Mesendoderm (in vitro differentiated cells): ENCODE results near the gene ZNF382. TPM values are rescaled to one million over a fixed set of nuclear protein-coding genes. Genes with fewer than 3 reads are reported as not detected.

Experiments
- DNase-seq: peaks from one replicate; pipeline ENCODE4 v3.0.0; 2013
- H2AK5ac ChIP-seq: 2 replicates; pipeline ENCODE4 v1.6.1; 2013; ENCODE audit warnings: low read length, inconsistent platforms
- H2BK120ac ChIP-seq: 2 replicates; pipeline ENCODE4 v1.6.1; 2013; ENCODE audit warnings: low read depth, mild to moderate bottlenecking, low read length, moderate library complexity, mixed read lengths
- H2BK15ac ChIP-seq: replicated peaks from 2 replicates; pipeline ENCODE4 v1.6.1; 2013; ENCODE audit warnings: low read depth, mild to moderate bottlenecking, moderate library complexity
- H2BK5ac ChIP-seq: 2 replicates; pipeline ENCODE4 v1.6.1; 2013; ENCODE audit warnings: low read length, inconsistent platforms
- H3K18ac ChIP-seq: 2 replicates; pipeline ENCODE4 v1.6.1; 2013; ENCODE audit warnings: mild to moderate bottlenecking, low read length, mixed read lengths
- H3K23ac ChIP-seq: one replicate; pipeline ENCODE4 v1.6.1; 2013; ENCODE audit warnings: low read length
- H3K27ac ChIP-seq: 2 replicates; pipeline ENCODE4 v1.5.1; 2013; ENCODE audit warnings: low read depth, mild to moderate bottlenecking, inconsistent platforms, low read length, moderate library complexity
- H3K27me3 ChIP-seq: 2 replicates; pipeline ENCODE4 v1.6.1; 2013; ENCODE audit warnings: low read length, control low read depth, mild to moderate bottlenecking, inconsistent platforms; ENCODE audit not compliant: insufficient read depth, poor library complexity
- H3K36me3 ChIP-seq: 2 replicates; pipeline ENCODE4 v1.6.1; 2013; ENCODE audit warnings: low read length, inconsistent platforms; ENCODE audit not compliant: control insufficient read depth, insufficient read depth
- H3K4ac ChIP-seq: one replicate; pipeline ENCODE4 v1.6.1; 2013; ENCODE audit warnings: low read depth, mild to moderate bottlenecking, low read length, moderate library complexity
- H3K4me1 ChIP-seq: 2 replicates; pipeline ENCODE4 v1.6.1; 2013; ENCODE audit warnings: low read depth, low read length, inconsistent platforms; ENCODE audit not compliant: control insufficient read depth
- H3K4me2 ChIP-seq: 2 replicates; pipeline ENCODE4 v1.6.1; 2013; ENCODE audit warnings: low read length
- H3K4me3 ChIP-seq: 2 replicates; pipeline ENCODE4 v1.5.1; 2013; ENCODE audit warnings: mild to moderate bottlenecking, low read length
- H3K56ac ChIP-seq: one replicate; pipeline ENCODE4 v1.6.1; 2013; ENCODE audit warnings: low read length
- H3K79me1 ChIP-seq: 2 replicates; pipeline ENCODE4 v1.6.1; 2013; ENCODE audit warnings: low read length, inconsistent platforms
- H3K79me2 ChIP-seq: 2 replicates; pipeline ENCODE4 v1.6.1; 2013; ENCODE audit warnings: mild to moderate bottlenecking, low read length; ENCODE audit not compliant: control insufficient read depth, insufficient read depth
- H3K9ac ChIP-seq: 2 replicates; pipeline ENCODE4 v1.6.1; 2013; ENCODE audit warnings: low read length, inconsistent platforms
- H4K5ac ChIP-seq: one replicate; pipeline ENCODE4 v1.6.1; 2013; ENCODE audit warnings: low read length
- H4K8ac ChIP-seq: one replicate; pipeline ENCODE4 v1.6.1; 2013; ENCODE audit warnings: low read depth, mild to moderate bottlenecking, control low read depth, low read length, moderate library complexity
- WGBS: extraction: QIAGEN DNeasy Blood & Tissue Kit; methylation state at CpG from one replicate; pipeline ENCODE4 v1.1.7; 2013; ENCODE audit warnings: low lambda C conversion rate, missing lambda C conversion rate; ENCODE audit not compliant: insufficient coverage; ENCODE audit errors: extremely low coverage; 5-methylcytosine and 5-hydroxymethylcytosine counted together
- polyA plus RNA-seq, 2 experiments: library from polyadenylated mRNA; stranded (reverse); fragments of 200-250 nt; gene quantifications; one replicate each; pipeline ENCODE4 v1.2.3, GENCODE V29; 2013

The ZNF382 gene
- 2.3 TPM for polyA plus RNA-seq (2013, experiment 1 of 2)
- 2.2 TPM for polyA plus RNA-seq (2013, experiment 2 of 2)

- H3K4me2 ChIP-seq, result peak within 1 kb of the TSS; percentile 34
- H2AK5ac ChIP-seq, result no peak within 1 kb of the TSS
- H4K5ac ChIP-seq, result no peak within 1 kb of the TSS
- peak within 1 kb of the TSS; percentile 38 for H3K4ac ChIP-seq
- peak within 1 kb of the TSS; percentile 86 for H3K23ac ChIP-seq
- no peak within 1 kb of the TSS for H3K27ac ChIP-seq
- H4K8ac ChIP-seq, result no peak within 1 kb of the TSS
- H3K18ac ChIP-seq, result peak within 1 kb of the TSS; percentile 56
- H3K4me1 ChIP-seq, result no peaks in the 10 kb centered on the region
- peak within 1 kb of the TSS; percentile 76 for H3K4me3 ChIP-seq
- no peaks in the 10 kb centered on the region for H3K27me3 ChIP-seq
- no peaks in the 10 kb centered on the region for H3K36me3 ChIP-seq
- no peak within 1 kb of the TSS for H2BK15ac ChIP-seq
- no CpG with 5 or more reads among the region's 73 CpGs for WGBS
- H2BK120ac ChIP-seq, result no peak within 1 kb of the TSS
- no peaks in the 10 kb centered on the region for H3K79me2 ChIP-seq
- DNase-seq, result peak; percentile 57
- peak within 1 kb of the TSS; percentile 90 for H3K56ac ChIP-seq
- peak within 1 kb of the TSS; percentile 84 for H3K9ac ChIP-seq
- H3K79me1 ChIP-seq, result no peaks in the 10 kb centered on the region
- H2BK5ac ChIP-seq, result no peak within 1 kb of the TSS
These were observed at the start of gene ZNF382 for GRCh38 chr19:36605101-36605876. ZNF382 (plus strand) TSS chr19:36605313; CDS start chr19:36609915, 4,602 bp downstream.

GRCh38 chr19:36564391-36564790 lies 40.7 kb upstream of the ZNF382 start:
- Histone ChIP-seq H4K5ac (no peak overlapping the region), H3K23ac (no peak overlapping the region), H3K36me3 (no peaks in the 10 kb centered on the region), H3K4ac (no peak overlapping the region), H3K4me2 (no peak overlapping the region), H3K9ac (no peak overlapping the region), H3K4me1 (no peaks in the 10 kb centered on the region), H3K4me3 (no peak overlapping the region), H3K56ac (no peak overlapping the region), H3K27me3 (no peaks in the 10 kb centered on the region), H2BK5ac (no peak overlapping the region), H3K27ac (no peak overlapping the region), H2BK120ac (no peak overlapping the region), H2AK5ac (no peak overlapping the region), H3K79me2 (peaks cover 4% of the 10 kb centered on the region), H3K79me1 (peaks cover 3% of the 10 kb centered on the region), H3K18ac (no peak overlapping the region), H2BK15ac (no peak overlapping the region), H4K8ac (no peak overlapping the region)
- no peak for DNase-seq
- no CpG with 5 or more reads among the region's 1 CpG for WGBS

- H3K56ac ChIP-seq, result peak overlapping the region; percentile 87
- no CpG with 5 or more reads among the region's 11 CpGs for WGBS
- no peak overlapping the region for H4K8ac ChIP-seq
- H3K79me2 ChIP-seq, result peaks cover 22% of the 10 kb centered on the region
- DNase-seq, result no peak
- no peaks in the 10 kb centered on the region for H3K27me3 ChIP-seq
- H3K4me1 ChIP-seq, result no peaks in the 10 kb centered on the region
- H3K18ac ChIP-seq, result no peak overlapping the region
- no peak overlapping the region for H2BK5ac ChIP-seq
- peaks cover 14% of the 10 kb centered on the region for H3K79me1 ChIP-seq
- peak overlapping the region; percentile 75 for H3K9ac ChIP-seq
- no peak overlapping the region for H2BK15ac ChIP-seq
- no peak overlapping the region for H2AK5ac ChIP-seq
- H3K4me3 ChIP-seq, result peak overlapping the region; percentile 67
- H3K36me3 ChIP-seq, result no peaks in the 10 kb centered on the region
- H3K23ac ChIP-seq, result no peak overlapping the region
- no peak overlapping the region for H3K27ac ChIP-seq
- peak overlapping the region; percentile 57 for H3K4me2 ChIP-seq
- H4K5ac ChIP-seq, result no peak overlapping the region
- no peak overlapping the region for H2BK120ac ChIP-seq
- H3K4ac ChIP-seq, result no peak overlapping the region
These were observed 32.5 kb upstream of the ZNF382 start for GRCh38 chr19:36572593-36573019.

DNA sequence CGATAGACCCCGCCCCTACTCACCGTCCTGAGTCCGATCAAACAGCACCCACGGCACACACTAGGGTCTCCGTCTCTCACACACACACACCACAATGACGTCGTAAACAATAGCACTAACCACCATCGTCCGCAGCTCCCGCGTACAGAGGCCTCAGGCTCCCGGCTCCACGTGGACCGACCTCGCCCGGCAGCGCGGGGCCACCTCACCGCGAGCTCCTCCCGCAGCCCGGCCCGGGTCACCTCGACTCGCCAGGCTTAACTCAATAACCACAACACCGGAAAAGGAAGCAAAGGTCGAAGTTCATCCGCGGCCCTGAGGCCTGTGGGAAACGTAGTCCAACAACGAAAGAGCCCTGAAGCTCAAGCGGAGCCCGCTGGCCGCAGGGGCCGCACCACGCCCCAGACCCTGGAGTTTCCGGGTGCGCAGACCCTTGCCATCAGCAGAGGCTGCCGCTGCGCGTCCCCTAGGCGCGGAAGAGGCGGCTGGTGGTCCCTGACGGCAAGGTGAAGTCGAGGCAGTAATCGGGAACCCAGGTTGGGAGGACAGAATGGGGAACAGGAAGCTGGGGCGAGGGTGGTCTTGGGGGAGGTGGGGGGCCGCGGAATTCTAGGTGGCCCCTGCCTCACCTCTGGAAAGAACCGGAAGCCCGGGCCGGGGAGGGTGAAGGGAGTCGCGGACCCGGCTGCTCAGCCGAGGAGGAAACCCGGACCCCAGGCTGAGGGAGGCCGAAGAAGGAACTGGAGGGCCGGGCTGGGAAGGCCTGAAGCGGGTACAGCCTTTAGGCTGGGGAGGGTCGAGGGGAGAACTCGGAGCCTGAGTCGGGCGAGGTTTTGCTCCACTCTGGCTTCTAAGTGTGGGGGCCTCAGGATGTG lies 31.9 kb upstream of the ZNF382 start, which contains the start of gene ZNF529:
Gene ZNF529 (minus strand): TSS at position 273 of the 875 bp plus-strand sequence. CDS start 946 bp downstream, outside the sequence.
- Histone ChIP-seq H2BK15ac (no peak within 1 kb of the TSS), H3K18ac (peak within 1 kb of the TSS; percentile 55), H3K4me3 (peak within 1 kb of the TSS; percentile 91), H3K36me3 (no peaks in the 10 kb centered on the region), H3K23ac (peak within 1 kb of the TSS; percentile 94), H3K79me2 (peaks cover 22% of the 10 kb centered on the region), H3K27ac (peak within 1 kb of the TSS; percentile 49), H4K5ac (no peak within 1 kb of the TSS), H3K79me1 (peaks cover 14% of the 10 kb centered on the region), H3K56ac (peak within 1 kb of the TSS; percentile 98), H3K4me1 (no peaks in the 10 kb centered on the region), H2AK5ac (no peak within 1 kb of the TSS), H2BK120ac (no peak within 1 kb of the TSS), H4K8ac (no peak within 1 kb of the TSS), H3K9ac (peak within 1 kb of the TSS; percentile 96), H3K4me2 (peak within 1 kb of the TSS; percentile 75), H2BK5ac (peak within 1 kb of the TSS; percentile 73), H3K4ac (peak within 1 kb of the TSS; percentile 22), H3K27me3 (no peaks in the 10 kb centered on the region)
- WGBS, result no CpG with 5 or more reads among the region's 66 CpGs
- peak; percentile 99 for DNase-seq

DNA sequence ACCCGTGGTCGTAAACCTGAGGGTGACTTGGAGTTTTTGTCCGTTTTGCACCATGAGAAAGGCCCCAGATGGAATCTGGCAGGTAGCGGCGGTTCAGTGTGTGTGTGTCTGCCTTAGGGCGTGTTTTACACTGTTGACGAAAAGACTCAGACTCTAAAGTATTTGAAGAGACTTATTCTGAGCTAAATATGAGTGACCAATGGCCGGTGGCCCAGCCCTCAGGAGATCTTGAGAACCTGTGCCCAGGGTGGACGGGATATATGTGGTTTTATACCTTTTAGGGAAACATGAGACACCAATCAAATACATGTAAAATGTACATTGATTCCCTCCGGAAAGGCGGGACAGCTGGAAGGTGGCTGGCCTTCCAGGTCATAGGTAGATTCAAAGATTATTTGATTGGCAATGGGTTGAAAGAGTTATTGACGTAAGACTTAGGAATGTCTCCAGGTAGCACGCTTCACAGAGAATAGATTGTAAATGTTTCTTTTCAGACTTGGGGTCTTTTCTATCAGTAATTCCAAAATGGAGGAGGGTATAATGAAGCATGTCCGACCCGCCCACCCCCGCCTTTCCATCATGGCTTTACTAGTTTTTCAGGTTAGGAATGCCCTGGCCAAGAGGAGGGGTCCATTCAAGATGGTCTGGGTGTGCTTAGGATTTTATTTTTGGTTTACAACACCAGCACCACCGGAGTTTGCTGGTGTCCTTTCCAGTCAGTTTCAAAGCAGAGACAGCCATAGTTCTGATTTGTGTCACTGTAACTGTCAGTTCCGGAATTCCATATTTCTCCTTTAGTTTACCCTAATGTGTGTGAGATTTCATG lies 31.0 kb upstream of the ZNF382 start:
- peaks cover 22% of the 10 kb centered on the region for H3K79me2 ChIP-seq
- H3K4me2 ChIP-seq, result peak overlapping the region; percentile 75
- H4K5ac ChIP-seq, result no peak overlapping the region
- H3K4me1 ChIP-seq, result no peaks in the 10 kb centered on the region
- peak; percentile 14 for DNase-seq
- H4K8ac ChIP-seq, result no peak overlapping the region
- WGBS, result no CpG with 5 or more reads among the region's 18 CpGs
- H2AK5ac ChIP-seq, result no peak overlapping the region
- peak overlapping the region; percentile 49 for H3K27ac ChIP-seq
- H3K27me3 ChIP-seq, result no peaks in the 10 kb centered on the region
- peak overlapping the region; percentile 41 for H2BK5ac ChIP-seq
- no peaks in the 10 kb centered on the region for H3K36me3 ChIP-seq
- H3K4me3 ChIP-seq, result peak overlapping the region; percentile 91
- no peak overlapping the region for H3K23ac ChIP-seq
- peak overlapping the region; percentile 22 for H3K4ac ChIP-seq
- H3K79me1 ChIP-seq, result peaks cover 14% of the 10 kb centered on the region
- H2BK120ac ChIP-seq, result no peak overlapping the region
- H2BK15ac ChIP-seq, result no peak overlapping the region
- H3K9ac ChIP-seq, result peak overlapping the region; percentile 96
- H3K18ac ChIP-seq, result peak overlapping the region; percentile 55
- H3K56ac ChIP-seq, result peak overlapping the region; percentile 98
